WTC11 (cell line): ENCODE data around the gene CST8. TPM values are rescaled to one million over a fixed set of nuclear protein-coding genes. Genes with fewer than 3 reads are reported as not detected.

Source experiments
- ATAC-seq: fragments of 200-7000 bp; cut with Tn5 transposase; 2 replicates; pipeline ENCODE4 v1.10.0; 2021; ENCODE audit warnings: mild to moderate bottlenecking, moderate library complexity
- CTCF ChIA-PET: fragments of 300-600 bp; sonication (Branson Sonifier 250); formaldehyde crosslinking; loops from one replicate; lab custom pipeline; 2021; ENCODE audit warnings: antibody characterized with exemption; lab: Charles Lee
- POLR2A ChIA-PET: fragments of 350-600 bp; sonication (Branson Sonifier 250); formaldehyde crosslinking; loops from one replicate; lab custom pipeline; 2021; ENCODE audit warnings: antibody characterized with exemption; lab: Charles Lee
- DNase-seq: peaks from one replicate; pipeline ENCODE4 v3.0.0; 2021; ENCODE audit warnings: low spot score
- H3K27ac Mint-ChIP-seq: 2 replicates; pipeline ENCODE4 v1.8.0; 2021; ENCODE audit warnings: mixed read lengths
- H3K27me3 Mint-ChIP-seq: 2 replicates; pipeline ENCODE4 v1.8.0; 2021; ENCODE audit warnings: low read depth, mild to moderate bottlenecking, moderate library complexity, mixed read lengths
- H3K36me3 Mint-ChIP-seq: 2 replicates; pipeline ENCODE4 v1.8.0; 2021; ENCODE audit warnings: mixed read lengths
- H3K4me1 Mint-ChIP-seq: 2 replicates; pipeline ENCODE4 v1.8.0; 2022; ENCODE audit warnings: mixed read lengths
- H3K4me3 Mint-ChIP-seq: 2 replicates; pipeline ENCODE4 v1.8.0; 2021; ENCODE audit warnings: mild to moderate bottlenecking, moderate library complexity, mixed read lengths
- H3K9me3 Mint-ChIP-seq: 2 replicates; pipeline ENCODE4 v1.8.0; 2021; ENCODE audit warnings: mixed read lengths
- CREB1 ChIP-seq: sonication (generic); formaldehyde crosslinking; IDR thresholded peaks from 2 replicates; pipeline ENCODE4 v1.8.0; 2023; ENCODE audit warnings: mild to moderate bottlenecking, missing genetic modification reagents
- E2F1 ChIP-seq: sonication (generic); formaldehyde crosslinking; IDR thresholded peaks from 2 replicates; pipeline ENCODE4 v1.8.0; 2022; ENCODE audit warnings: mild to moderate bottlenecking, missing genetic modification reagents
- E2F5 ChIP-seq: sonication (generic); formaldehyde crosslinking; IDR thresholded peaks from 2 replicates; pipeline ENCODE4 v1.8.1; 2022; ENCODE audit warnings: mild to moderate bottlenecking, moderate library complexity, missing genetic modification reagents
- EMX1 ChIP-seq: fragments of 250-450 bp; sonication (Bioruptor Pico); IDR thresholded peaks from 2 replicates; pipeline ENCODE4 v1.8.0; 2021; ENCODE audit warnings: mild to moderate bottlenecking
- HMGXB4 ChIP-seq: sonication (generic); formaldehyde crosslinking; IDR thresholded peaks from 2 replicates; pipeline ENCODE4 v1.8.1; 2023; ENCODE audit warnings: mild to moderate bottlenecking, moderate library complexity, missing genetic modification reagents
- MLX ChIP-seq: sonication (generic); formaldehyde crosslinking; IDR thresholded peaks from 2 replicates; pipeline ENCODE4 v1.8.1; 2023; ENCODE audit warnings: mild to moderate bottlenecking, missing genetic modification reagents, moderate library complexity
- NFATC4 ChIP-seq: fragments of 250-450 bp; sonication (Bioruptor Pico); IDR thresholded peaks from 2 replicates; pipeline ENCODE4 v1.9.0; 2021; ENCODE audit warnings: mild to moderate bottlenecking
- OVOL2 ChIP-seq: fragments of 250-450 bp; sonication (Bioruptor Pico); IDR thresholded peaks from 2 replicates; pipeline ENCODE4 v1.9.0; 2021; ENCODE audit warnings: mild to moderate bottlenecking, borderline replicate concordance
- TEAD1 ChIP-seq: sonication (generic); formaldehyde crosslinking; IDR thresholded peaks from 2 replicates; pipeline ENCODE4 v1.8.0; 2022; ENCODE audit warnings: mild to moderate bottlenecking, missing genetic modification reagents
- TP53 ChIP-seq: sonication (generic); formaldehyde crosslinking; IDR thresholded peaks from 2 replicates; pipeline ENCODE4 v1.8.1; 2023; ENCODE audit warnings: mild to moderate bottlenecking, missing genetic modification reagents
- ZNF263 ChIP-seq: sonication (generic); formaldehyde crosslinking; IDR thresholded peaks from 2 replicates; pipeline ENCODE4 v1.8.1; 2022; ENCODE audit warnings: low read depth, mild to moderate bottlenecking, moderate library complexity, missing genetic modification reagents
- total RNA-seq: library from RNA; stranded (reverse); gene quantifications from 3 replicates; pipeline ENCODE4 v1.2.3, GENCODE V29; 2021
- TF ChIP-seq, protein P1 (sequence below): fragments of 250-450 bp; sonication (Bioruptor Pico); IDR thresholded peaks from 2 replicates; pipeline ENCODE4 v2.1.2; 2022; ENCODE audit warnings: mild to moderate bottlenecking, moderate library complexity
- TF ChIP-seq, protein P2 (sequence below): fragments of 200-600 bp; IDR thresholded peaks from 2 replicates; pipeline ENCODE4 v1.8.0; 2022; ENCODE audit warnings: antibody characterized with exemption
- TF ChIP-seq, protein P3 (sequence below): sonication (generic); formaldehyde crosslinking; conservative IDR thresholded peaks from 2 replicates; pipeline ENCODE4 v1.8.1; 2022; ENCODE audit warnings: mild to moderate bottlenecking, missing genetic modification reagents

Gene CST8
- total RNA-seq, 1 experiment from 2014 or later = not detected

DNA sequence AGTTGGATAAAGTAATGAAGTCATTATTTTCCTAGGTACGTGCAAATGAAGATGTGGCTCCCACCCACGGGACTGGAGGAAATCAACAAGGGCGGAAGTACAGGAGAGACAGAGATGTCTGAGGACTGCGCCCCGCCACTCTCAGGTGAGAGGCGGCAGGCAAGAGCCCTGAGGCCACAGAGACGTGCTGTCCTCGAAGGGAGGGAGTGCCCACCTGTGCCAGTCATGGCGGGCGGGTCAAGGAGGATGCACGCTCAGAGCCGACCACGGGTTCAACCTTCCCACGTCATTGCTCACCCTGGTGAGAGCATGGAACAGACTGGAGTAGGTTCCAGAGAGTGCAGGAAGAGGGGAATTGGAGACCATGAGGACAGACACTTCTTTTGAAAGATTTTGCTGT, 12.7 kb downstream of the CST8 start (continued):
- TF ChIP-seq, protein P1, sequence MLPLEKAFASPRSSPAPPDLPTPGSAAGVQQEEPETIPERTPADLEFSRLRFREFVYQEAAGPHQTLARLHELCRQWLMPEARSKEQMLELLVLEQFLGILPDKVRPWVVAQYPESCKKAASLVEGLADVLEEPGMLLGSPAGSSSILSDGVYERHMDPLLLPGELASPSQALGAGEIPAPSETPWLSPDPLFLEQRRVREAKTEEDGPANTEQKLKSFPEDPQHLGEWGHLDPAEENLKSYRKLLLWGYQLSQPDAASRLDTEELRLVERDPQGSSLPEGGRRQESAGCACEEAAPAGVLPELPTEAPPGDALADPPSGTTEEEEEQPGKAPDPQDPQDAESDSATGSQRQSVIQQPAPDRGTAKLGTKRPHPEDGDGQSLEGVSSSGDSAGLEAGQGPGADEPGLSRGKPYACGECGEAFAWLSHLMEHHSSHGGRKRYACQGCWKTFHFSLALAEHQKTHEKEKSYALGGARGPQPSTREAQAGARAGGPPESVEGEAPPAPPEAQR (CRISPR knock-in tag) = no peak
- TF ChIP-seq, protein P2, sequence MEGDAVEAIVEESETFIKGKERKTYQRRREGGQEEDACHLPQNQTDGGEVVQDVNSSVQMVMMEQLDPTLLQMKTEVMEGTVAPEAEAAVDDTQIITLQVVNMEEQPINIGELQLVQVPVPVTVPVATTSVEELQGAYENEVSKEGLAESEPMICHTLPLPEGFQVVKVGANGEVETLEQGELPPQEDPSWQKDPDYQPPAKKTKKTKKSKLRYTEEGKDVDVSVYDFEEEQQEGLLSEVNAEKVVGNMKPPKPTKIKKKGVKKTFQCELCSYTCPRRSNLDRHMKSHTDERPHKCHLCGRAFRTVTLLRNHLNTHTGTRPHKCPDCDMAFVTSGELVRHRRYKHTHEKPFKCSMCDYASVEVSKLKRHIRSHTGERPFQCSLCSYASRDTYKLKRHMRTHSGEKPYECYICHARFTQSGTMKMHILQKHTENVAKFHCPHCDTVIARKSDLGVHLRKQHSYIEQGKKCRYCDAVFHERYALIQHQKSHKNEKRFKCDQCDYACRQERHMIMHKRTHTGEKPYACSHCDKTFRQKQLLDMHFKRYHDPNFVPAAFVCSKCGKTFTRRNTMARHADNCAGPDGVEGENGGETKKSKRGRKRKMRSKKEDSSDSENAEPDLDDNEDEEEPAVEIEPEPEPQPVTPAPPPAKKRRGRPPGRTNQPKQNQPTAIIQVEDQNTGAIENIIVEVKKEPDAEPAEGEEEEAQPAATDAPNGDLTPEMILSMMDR = no peak
- TF ChIP-seq E2F1 (CRISPR knock-in tag) = no peak
- TF ChIP-seq NFATC4 = no peak
- no peak for TF ChIP-seq TEAD1
- TF ChIP-seq ZNF263 = no peak
- TF ChIP-seq CREB1 = no peak
- TF ChIP-seq TP53 = no peak
- TF ChIP-seq MLX (CRISPR knock-in tag) = no peak

- Mint-ChIP-seq H3K4me1 (peaks cover 42% of the 10 kb centered on the region), H3K9me3 (peaks cover 4% of the 10 kb centered on the region; the same call in 1 of the 2 replicates), H3K4me3 (no peak overlapping the region), H3K27ac (no peak overlapping the region), H3K36me3 (no peaks in the 10 kb centered on the region), H3K27me3 (peaks cover 8% of the 10 kb centered on the region; the same call in 1 of the 2 replicates)
- POLR2A ChIA-PET = no interaction called here
- ATAC-seq (peak; percentile 71), DNase-seq (peak; percentile 33)
- CTCF ChIA-PET = interaction anchor here (0.6 to 1.8 kb wide), 10 partner anchors 8 to 239 kb away, joined by 3 to 12 read pairs (median 4); no protein-coding TSS in a partner anchor
- no peak for TF ChIP-seq NFATC4
- TF ChIP-seq, protein P3, sequence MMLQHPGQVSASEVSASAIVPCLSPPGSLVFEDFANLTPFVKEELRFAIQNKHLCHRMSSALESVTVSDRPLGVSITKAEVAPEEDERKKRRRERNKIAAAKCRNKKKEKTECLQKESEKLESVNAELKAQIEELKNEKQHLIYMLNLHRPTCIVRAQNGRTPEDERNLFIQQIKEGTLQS = no peak
Measured at GRCh38 chr20:23507346-23507745, 16.4 kb downstream of the CST8 start.

DNA sequence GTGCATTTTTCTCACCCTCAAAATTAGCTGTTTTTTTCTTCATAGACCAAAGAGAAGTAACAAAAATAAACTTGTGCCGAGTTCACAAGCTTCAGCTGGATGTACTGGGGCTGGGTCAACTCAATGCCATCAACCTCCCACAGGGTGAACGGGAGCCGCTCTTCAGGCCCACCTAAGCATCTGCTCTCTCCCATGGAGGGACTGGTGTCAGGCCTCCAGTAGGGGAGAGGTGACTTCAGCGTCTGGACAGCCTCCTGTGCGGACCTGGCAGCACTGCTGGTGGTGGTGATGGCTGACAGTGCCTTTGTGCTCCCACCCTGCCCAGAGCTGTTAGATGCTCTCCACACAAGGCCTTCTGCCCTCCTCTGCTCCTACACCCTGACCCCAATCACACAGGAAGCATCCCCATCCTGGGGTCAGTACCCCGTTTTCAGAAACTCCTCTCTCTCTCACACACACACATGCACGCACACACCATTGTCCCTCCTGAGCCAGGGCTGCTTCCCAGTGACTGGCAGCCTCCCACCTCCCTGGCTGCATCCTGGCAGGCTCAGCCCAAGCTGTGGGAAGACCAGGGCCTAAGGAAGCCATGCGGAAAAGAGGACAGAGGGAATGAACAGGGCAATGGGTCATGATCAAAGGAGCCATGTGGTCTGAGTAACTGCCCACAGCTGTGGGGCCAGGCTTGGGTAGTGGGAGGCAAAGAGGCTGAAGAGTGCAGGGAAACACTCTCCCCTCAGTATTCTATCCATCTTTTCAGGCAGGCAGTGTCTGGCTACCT, 17.7 kb downstream of the CST8 start:
- POLR2A ChIA-PET = no interaction called here
- Mint-ChIP-seq H3K27ac (no peak overlapping the region), H3K4me1 (peaks cover 45% of the 10 kb centered on the region), H3K9me3 (peaks cover 6% of the 10 kb centered on the region), H3K36me3 (no peaks in the 10 kb centered on the region), H3K4me3 (no peak overlapping the region), H3K27me3 (peaks cover 8% of the 10 kb centered on the region; the same call in 1 of the 2 replicates)
- DNase-seq (no peak), ATAC-seq (peak; percentile 34)
- CTCF ChIA-PET = interaction anchor here (0.8 to 1.8 kb wide), 5 partner anchors 26 to 112 kb away, joined by 3 to 12 read pairs (median 4); no protein-coding TSS in a partner anchor
- TF ChIP-seq EMX1 (CRISPR knock-in tag) = no peak
- TF ChIP-seq E2F5 (CRISPR knock-in tag) = no peak
- TF ChIP-seq OVOL2 (CRISPR knock-in tag) = no peak
- no peak for TF ChIP-seq HMGXB4 (CRISPR knock-in tag)
